ENCODE data around the gene CHCHD6. TPM values are rescaled to one million over a fixed set of nuclear protein-coding genes. Genes with fewer than 3 reads are reported as not detected.

The CHCHD6 gene
- total RNA-seq, 1 donor from 2014 or later: 17.1 TPM

GRCh38 chr3:126657901-126658300 lies 46.1 kb upstream of the CHCHD6 start:
- Mint-ChIP-seq H3K4me3 (ENCODE audit: unreplicated experiment) (no peak overlapping the region), H3K27ac (ENCODE audit: unreplicated experiment) (no peak overlapping the region), H3K36me3 (ENCODE audit: low read depth) (no peaks in the 10 kb centered on the region), H3K9me3 (ENCODE audit: low read depth) (peaks cover 9% of the 10 kb centered on the region), H3K4me1 (ENCODE audit: low read depth) (peaks cover 15% of the 10 kb centered on the region), H3K27me3 (ENCODE audit: low read depth) (peaks cover 27% of the 10 kb centered on the region)
- no peak for DNase-seq (ENCODE audit: low spot score)
- TF ChIP-seq CTCF (IDR thresholded peaks at IDR 0.05): no peak

- Mint-ChIP-seq H3K27ac (ENCODE audit: unreplicated experiment) (no peak overlapping the region), H3K27me3 (ENCODE audit: low read depth) (peaks cover 32% of the 10 kb centered on the region), H3K4me1 (ENCODE audit: low read depth) (peaks cover 9% of the 10 kb centered on the region), H3K36me3 (ENCODE audit: low read depth) (no peaks in the 10 kb centered on the region), H3K4me3 (ENCODE audit: unreplicated experiment) (no peak overlapping the region), H3K9me3 (ENCODE audit: low read depth) (peaks cover 9% of the 10 kb centered on the region)
- no peak for DNase-seq (ENCODE audit: low spot score)
- no peak for TF ChIP-seq CTCF (IDR thresholded peaks at IDR 0.05)
These were observed 45.5 kb upstream of the CHCHD6 start for GRCh38 chr3:126658584-126658983.

- Mint-ChIP-seq H3K27ac (ENCODE audit: unreplicated experiment) (no peak overlapping the region), H3K27me3 (ENCODE audit: low read depth) (peaks cover 35% of the 10 kb centered on the region), H3K4me1 (ENCODE audit: low read depth) (peaks cover 1% of the 10 kb centered on the region), H3K4me3 (ENCODE audit: unreplicated experiment) (no peak overlapping the region), H3K36me3 (ENCODE audit: low read depth) (no peaks in the 10 kb centered on the region), H3K9me3 (ENCODE audit: low read depth) (peaks cover 9% of the 10 kb centered on the region)
- peak; percentile 49 for TF ChIP-seq CTCF (IDR thresholded peaks at IDR 0.05)
- no peak for DNase-seq (ENCODE audit: low spot score)
These were observed 43.8 kb upstream of the CHCHD6 start for GRCh38 chr3:126659915-126660886.

GRCh38 chr3:126661532-126662364 lies 42.3 kb upstream of the CHCHD6 start:
- peaks cover 38% of the 10 kb centered on the region for H3K27me3 Mint-ChIP-seq (ENCODE audit: low read depth)
- TF ChIP-seq CTCF (IDR thresholded peaks at IDR 0.05): no peak
- no peak overlapping the region for H3K27ac Mint-ChIP-seq (ENCODE audit: unreplicated experiment)

DNA sequence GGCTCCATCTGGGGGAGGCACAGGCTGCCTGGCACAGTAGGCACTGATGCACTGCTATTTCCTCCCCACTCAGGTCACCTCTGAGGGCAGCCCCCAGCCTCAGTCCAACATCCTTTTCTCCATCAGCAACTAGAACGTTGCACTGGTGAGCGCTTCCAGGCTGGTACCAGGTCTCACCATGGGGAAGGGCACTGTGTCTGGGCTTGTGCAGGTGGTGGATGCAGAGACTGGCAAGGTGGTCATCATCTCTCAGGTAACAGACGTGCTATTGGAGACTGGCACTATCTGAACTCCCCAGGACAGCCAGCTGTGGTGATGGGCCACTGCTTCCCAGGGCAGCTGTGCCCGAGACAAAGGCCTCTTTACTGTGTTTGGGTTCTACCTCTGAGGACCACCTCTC lies 40.8 kb upstream of the CHCHD6 start:
- no peaks in the 10 kb centered on the region for H3K4me1 Mint-ChIP-seq (ENCODE audit: low read depth)
- no peak for DNase-seq (ENCODE audit: low spot score)
- H3K27me3 Mint-ChIP-seq (ENCODE audit: low read depth): peaks cover 37% of the 10 kb centered on the region
- no peak overlapping the region for H3K27ac Mint-ChIP-seq (ENCODE audit: unreplicated experiment)
- no peaks in the 10 kb centered on the region for H3K36me3 Mint-ChIP-seq (ENCODE audit: low read depth)
- H3K4me3 Mint-ChIP-seq (ENCODE audit: unreplicated experiment): no peak overlapping the region
- TF ChIP-seq CTCF (IDR thresholded peaks at IDR 0.05): no peak
- H3K9me3 Mint-ChIP-seq (ENCODE audit: low read depth): peaks cover 9% of the 10 kb centered on the region

More at GRCh38 chr3:126661532-126662364, 42.3 kb upstream of the CHCHD6 start:
- DNase-seq (ENCODE audit: low spot score): no peak
- no peak overlapping the region for H3K4me3 Mint-ChIP-seq (ENCODE audit: unreplicated experiment)
- no peaks in the 10 kb centered on the region for H3K4me1 Mint-ChIP-seq (ENCODE audit: low read depth)
- peaks cover 9% of the 10 kb centered on the region for H3K9me3 Mint-ChIP-seq (ENCODE audit: low read depth)
- H3K36me3 Mint-ChIP-seq (ENCODE audit: low read depth): no peaks in the 10 kb centered on the region

Data from chondrocyte (in vitro differentiated cells).